ENCODE data around the gene MITD1. TPM values are rescaled to one million over a fixed set of nuclear protein-coding genes. Genes with fewer than 3 reads are reported as not detected.

MITD1 gene
- total and polyA plus RNA-seq, 2 of the 13 experiments (the other 11 are each of a cell fraction or from before 2014, with no cell fraction given), result 17.8 to 43.7 TPM

DNA sequence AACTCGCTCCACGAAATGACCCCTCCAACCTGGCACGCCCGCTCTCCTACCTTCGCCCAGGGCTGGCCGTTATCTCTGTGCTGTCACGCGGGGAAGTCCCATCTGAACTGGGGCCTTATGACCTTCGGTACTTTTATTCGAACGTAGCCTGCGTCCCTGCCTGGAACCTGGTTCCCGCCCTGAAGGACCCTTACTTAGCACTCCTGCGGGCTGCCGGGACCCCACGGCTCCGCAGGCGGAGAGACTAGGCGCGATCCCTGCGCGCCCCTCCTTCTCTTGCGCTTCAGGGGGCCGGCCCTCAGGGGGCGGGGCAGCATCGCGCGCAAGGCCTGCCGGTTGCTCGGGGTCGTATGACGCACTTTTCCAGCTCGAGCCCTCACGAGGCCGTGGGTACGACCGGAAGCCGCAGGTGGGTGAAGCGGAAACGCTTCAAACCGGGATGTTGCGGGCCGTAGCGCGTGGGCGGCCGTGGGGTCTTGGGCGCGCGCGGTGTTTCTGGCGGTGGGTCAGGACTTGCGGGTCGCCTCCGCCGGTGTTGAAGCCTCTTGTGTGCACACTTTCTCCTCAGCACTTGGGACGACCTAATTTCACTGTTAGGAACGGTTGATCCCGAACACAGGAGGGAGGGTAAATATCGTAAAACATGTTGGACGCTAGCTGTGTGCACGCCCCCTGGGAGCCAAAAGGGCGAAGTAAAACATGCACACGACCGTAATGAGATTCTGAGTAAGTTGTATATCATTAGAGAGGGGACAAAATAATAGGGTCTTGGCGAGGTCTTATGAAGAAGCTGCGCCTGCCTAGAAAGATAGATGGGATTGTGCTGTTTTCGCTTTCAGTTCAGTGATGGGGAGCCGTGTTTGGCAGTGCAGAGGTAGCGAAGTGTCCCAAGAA is 26.0 kb downstream of the MITD1 start, which contains the start of the genes LIPT1 and TSGA10 (continued):
- TF ChIP-seq PRDM10 (CRISPR knock-in tag; IDR thresholded peaks at IDR 0.05; ENCODE audit: low read depth) (peak; percentile 89), RARG (CRISPR knock-in tag; IDR thresholded peaks at IDR 0.05; ENCODE audit: low read depth) (no peak), RAD51 (IDR thresholded peaks at IDR 0.05; ENCODE audit: borderline replicate concordance) (no peak), KLF16 (CRISPR knock-in tag; IDR thresholded peaks at IDR 0.05) (peak in 1 of 2 experiments; percentile 100; a peak in 2 of 4 replicates), ZBTB21 (CRISPR knock-in tag; IDR thresholded peaks at IDR 0.05) (peak; percentile 97), ZNF841 (CRISPR knock-in tag; IDR thresholded peaks at IDR 0.05; ENCODE audit: borderline replicate concordance) (no peak), HOXA3 (CRISPR knock-in tag; IDR thresholded peaks at IDR 0.05) (peak; percentile 99), ZSCAN20 (CRISPR knock-in tag; IDR thresholded peaks at IDR 0.05; ENCODE audit: borderline replicate concordance) (peak; percentile 87), ZNF263 (CRISPR knock-in tag; IDR thresholded peaks at IDR 0.05) (peak; percentile 28; the same call in 1 of the 2 replicates), ZNF33B (CRISPR knock-in tag; IDR thresholded peaks at IDR 0.05) (peak; percentile 98; the same call in 1 of the 2 replicates), ZNF770 (CRISPR knock-in tag; IDR thresholded peaks at IDR 0.05) (peak; percentile 72), TOPORS (CRISPR knock-in tag; IDR thresholded peaks at IDR 0.05) (peak; percentile 97), ZNF678 (CRISPR knock-in tag; IDR thresholded peaks at IDR 0.05) (peak; percentile 92; the same call in 1 of the 2 replicates), HMG20B (CRISPR knock-in tag; conservative IDR thresholded peaks at IDR 0.05) (peak; percentile 55; the same call in 1 of the 2 replicates)
- TF ChIP-seq, protein P1, sequence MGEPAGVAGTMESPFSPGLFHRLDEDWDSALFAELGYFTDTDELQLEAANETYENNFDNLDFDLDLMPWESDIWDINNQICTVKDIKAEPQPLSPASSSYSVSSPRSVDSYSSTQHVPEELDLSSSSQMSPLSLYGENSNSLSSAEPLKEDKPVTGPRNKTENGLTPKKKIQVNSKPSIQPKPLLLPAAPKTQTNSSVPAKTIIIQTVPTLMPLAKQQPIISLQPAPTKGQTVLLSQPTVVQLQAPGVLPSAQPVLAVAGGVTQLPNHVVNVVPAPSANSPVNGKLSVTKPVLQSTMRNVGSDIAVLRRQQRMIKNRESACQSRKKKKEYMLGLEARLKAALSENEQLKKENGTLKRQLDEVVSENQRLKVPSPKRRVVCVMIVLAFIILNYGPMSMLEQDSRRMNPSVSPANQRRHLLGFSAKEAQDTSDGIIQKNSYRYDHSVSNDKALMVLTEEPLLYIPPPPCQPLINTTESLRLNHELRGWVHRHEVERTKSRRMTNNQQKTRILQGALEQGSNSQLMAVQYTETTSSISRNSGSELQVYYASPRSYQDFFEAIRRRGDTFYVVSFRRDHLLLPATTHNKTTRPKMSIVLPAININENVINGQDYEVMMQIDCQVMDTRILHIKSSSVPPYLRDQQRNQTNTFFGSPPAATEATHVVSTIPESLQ (CRISPR knock-in tag; conservative IDR thresholded peaks at IDR 0.05), result 0 out of 2 replicates have a peak, but pooled peaks have one; percentile 49
- TF ChIP-seq, protein P2, sequence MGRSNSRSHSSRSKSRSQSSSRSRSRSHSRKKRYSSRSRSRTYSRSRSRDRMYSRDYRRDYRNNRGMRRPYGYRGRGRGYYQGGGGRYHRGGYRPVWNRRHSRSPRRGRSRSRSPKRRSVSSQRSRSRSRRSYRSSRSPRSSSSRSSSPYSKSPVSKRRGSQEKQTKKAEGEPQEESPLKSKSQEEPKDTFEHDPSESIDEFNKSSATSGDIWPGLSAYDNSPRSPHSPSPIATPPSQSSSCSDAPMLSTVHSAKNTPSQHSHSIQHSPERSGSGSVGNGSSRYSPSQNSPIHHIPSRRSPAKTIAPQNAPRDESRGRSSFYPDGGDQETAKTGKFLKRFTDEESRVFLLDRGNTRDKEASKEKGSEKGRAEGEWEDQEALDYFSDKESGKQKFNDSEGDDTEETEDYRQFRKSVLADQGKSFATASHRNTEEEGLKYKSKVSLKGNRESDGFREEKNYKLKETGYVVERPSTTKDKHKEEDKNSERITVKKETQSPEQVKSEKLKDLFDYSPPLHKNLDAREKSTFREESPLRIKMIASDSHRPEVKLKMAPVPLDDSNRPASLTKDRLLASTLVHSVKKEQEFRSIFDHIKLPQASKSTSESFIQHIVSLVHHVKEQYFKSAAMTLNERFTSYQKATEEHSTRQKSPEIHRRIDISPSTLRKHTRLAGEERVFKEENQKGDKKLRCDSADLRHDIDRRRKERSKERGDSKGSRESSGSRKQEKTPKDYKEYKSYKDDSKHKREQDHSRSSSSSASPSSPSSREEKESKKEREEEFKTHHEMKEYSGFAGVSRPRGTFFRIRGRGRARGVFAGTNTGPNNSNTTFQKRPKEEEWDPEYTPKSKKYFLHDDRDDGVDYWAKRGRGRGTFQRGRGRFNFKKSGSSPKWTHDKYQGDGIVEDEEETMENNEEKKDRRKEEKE (IDR thresholded peaks at IDR 0.05), result no peak

All from HepG2 (cell line).